Erythroblast (primary cell): ENCODE results near the gene FZD8.

Experiments used
- GATA1 ChIP-seq: IDR thresholded peaks from 2 replicates; pipeline ENCODE4 v1.6.1; 2011; ENCODE audit warnings: low read depth, mild to moderate bottlenecking, control low read depth, low read length, moderate library complexity
- POLR2A ChIP-seq: IDR thresholded peaks from 2 replicates; pipeline ENCODE4 v1.6.1; 2011; ENCODE audit warnings: mild to moderate bottlenecking, low read length

GRCh38 chr10:35588836-35589235 lies 53.3 kb downstream of the FZD8 start:
- TF ChIP-seq POLR2A (no peak), GATA1 (no peak)
